ENCODE measurements around the gene PRKAG2.

PRKAG2 gene

GRCh38 chr7:151795168-151795811, 81.6 kb downstream of the PRKAG2 start:
- Mint-ChIP-seq H3K36me3 (no peaks in the 10 kb centered on the region), H3K27ac (peak overlapping the region; percentile 17), H3K4me3 (no peak overlapping the region), H3K27me3 (no peaks in the 10 kb centered on the region), H3K9me3 (no peaks in the 10 kb centered on the region), H3K4me1 (peaks cover 5% of the 10 kb centered on the region)

- Mint-ChIP-seq H3K4me1 (peaks cover 11% of the 10 kb centered on the region), H3K27ac (no peak overlapping the region)
These were observed 82.3 kb downstream of the PRKAG2 start for GRCh38 chr7:151794508-151795167.

GRCh38 chr7:151793991-151794507, 82.9 kb downstream of the PRKAG2 start:
- Mint-ChIP-seq H3K27me3 (no peaks in the 10 kb centered on the region), H3K9me3 (no peaks in the 10 kb centered on the region), H3K27ac (no peak overlapping the region), H3K4me3 (no peak overlapping the region), H3K4me1 (peaks cover 16% of the 10 kb centered on the region), H3K36me3 (no peaks in the 10 kb centered on the region)

More at GRCh38 chr7:151794508-151795167, 82.3 kb downstream of the PRKAG2 start:
- Mint-ChIP-seq H3K36me3 (no peaks in the 10 kb centered on the region), H3K9me3 (no peaks in the 10 kb centered on the region), H3K27me3 (no peaks in the 10 kb centered on the region), H3K4me3 (no peak overlapping the region)

GRCh38 chr7:151793531-151793951, 83.4 kb downstream of the PRKAG2 start:
- Mint-ChIP-seq H3K9me3 (no peaks in the 10 kb centered on the region), H3K27ac (no peak overlapping the region), H3K4me1 (peaks cover 21% of the 10 kb centered on the region), H3K4me3 (no peak overlapping the region), H3K36me3 (no peaks in the 10 kb centered on the region), H3K27me3 (no peaks in the 10 kb centered on the region)

- H3K27me3 Mint-ChIP-seq, result no peaks in the 10 kb centered on the region
- no peaks in the 10 kb centered on the region for H3K36me3 Mint-ChIP-seq
- H3K4me3 Mint-ChIP-seq, result no peak overlapping the region
- H3K27ac Mint-ChIP-seq, result no peak overlapping the region
- H3K4me1 Mint-ChIP-seq, result peaks cover 26% of the 10 kb centered on the region
- H3K9me3 Mint-ChIP-seq, result no peaks in the 10 kb centered on the region
These were observed 84.3 kb downstream of the PRKAG2 start for GRCh38 chr7:151792636-151793035.

- H3K27ac Mint-ChIP-seq, result no peak overlapping the region
- no peaks in the 10 kb centered on the region for H3K9me3 Mint-ChIP-seq
- no peak overlapping the region for H3K4me3 Mint-ChIP-seq
- no peaks in the 10 kb centered on the region for H3K27me3 Mint-ChIP-seq
- peaks cover 23% of the 10 kb centered on the region for H3K4me1 Mint-ChIP-seq
- no peaks in the 10 kb centered on the region for H3K36me3 Mint-ChIP-seq
These were observed 84.8 kb downstream of the PRKAG2 start for GRCh38 chr7:151792086-151792485.

- H3K27me3 Mint-ChIP-seq, result no peaks in the 10 kb centered on the region
- no peaks in the 10 kb centered on the region for H3K9me3 Mint-ChIP-seq
These were observed 85.9 kb downstream of the PRKAG2 start for GRCh38 chr7:151790830-151791620.

GRCh38 chr7:151790095-151790829, 86.7 kb downstream of the PRKAG2 start:
- no peaks in the 10 kb centered on the region for H3K36me3 Mint-ChIP-seq
- no peak overlapping the region for H3K4me3 Mint-ChIP-seq
- H3K4me1 Mint-ChIP-seq, result peaks cover 23% of the 10 kb centered on the region
- no peaks in the 10 kb centered on the region for H3K9me3 Mint-ChIP-seq
- H3K27me3 Mint-ChIP-seq, result no peaks in the 10 kb centered on the region
- H3K27ac Mint-ChIP-seq, result no peak overlapping the region

More at GRCh38 chr7:151790830-151791620, 85.9 kb downstream of the PRKAG2 start:
- no peaks in the 10 kb centered on the region for H3K36me3 Mint-ChIP-seq
- peaks cover 23% of the 10 kb centered on the region for H3K4me1 Mint-ChIP-seq
- no peak overlapping the region for H3K4me3 Mint-ChIP-seq
- no peak overlapping the region for H3K27ac Mint-ChIP-seq

GRCh38 chr7:151789380-151789947, 87.5 kb downstream of the PRKAG2 start:
- Mint-ChIP-seq H3K9me3 (no peaks in the 10 kb centered on the region), H3K36me3 (no peaks in the 10 kb centered on the region), H3K4me3 (no peak overlapping the region), H3K27ac (no peak overlapping the region), H3K4me1 (peaks cover 23% of the 10 kb centered on the region), H3K27me3 (no peaks in the 10 kb centered on the region)

- Mint-ChIP-seq H3K4me3 (no peak overlapping the region), H3K36me3 (no peaks in the 10 kb centered on the region), H3K9me3 (no peaks in the 10 kb centered on the region), H3K4me1 (peaks cover 27% of the 10 kb centered on the region), H3K27me3 (no peaks in the 10 kb centered on the region), H3K27ac (no peak overlapping the region)
These were observed 89.6 kb downstream of the PRKAG2 start for GRCh38 chr7:151787348-151787747.

- Mint-ChIP-seq H3K36me3 (no peaks in the 10 kb centered on the region), H3K4me1 (peaks cover 27% of the 10 kb centered on the region)
These were observed 90.0 kb downstream of the PRKAG2 start for GRCh38 chr7:151786936-151787335.

GRCh38 chr7:151786241-151786640, 90.7 kb downstream of the PRKAG2 start:
- Mint-ChIP-seq H3K27ac (no peak overlapping the region), H3K4me3 (no peak overlapping the region), H3K9me3 (no peaks in the 10 kb centered on the region), H3K36me3 (no peaks in the 10 kb centered on the region), H3K27me3 (no peaks in the 10 kb centered on the region), H3K4me1 (peaks cover 27% of the 10 kb centered on the region)

More at GRCh38 chr7:151786936-151787335, 90.0 kb downstream of the PRKAG2 start:
- H3K27me3 Mint-ChIP-seq, result no peaks in the 10 kb centered on the region
- no peak overlapping the region for H3K27ac Mint-ChIP-seq
- no peaks in the 10 kb centered on the region for H3K9me3 Mint-ChIP-seq
- H3K4me3 Mint-ChIP-seq, result no peak overlapping the region

- H3K27me3 Mint-ChIP-seq, result no peaks in the 10 kb centered on the region
- peak overlapping the region; percentile 74 for H3K27ac Mint-ChIP-seq
These were observed 91.3 kb downstream of the PRKAG2 start for GRCh38 chr7:151785681-151785965.

GRCh38 chr7:151784853-151785680, 91.8 kb downstream of the PRKAG2 start:
- Mint-ChIP-seq H3K4me1 (peaks cover 23% of the 10 kb centered on the region), H3K27me3 (no peaks in the 10 kb centered on the region), H3K27ac (no peak overlapping the region), H3K36me3 (no peaks in the 10 kb centered on the region), H3K9me3 (no peaks in the 10 kb centered on the region), H3K4me3 (no peak overlapping the region)

More at GRCh38 chr7:151785681-151785965, 91.3 kb downstream of the PRKAG2 start:
- Mint-ChIP-seq H3K36me3 (no peaks in the 10 kb centered on the region), H3K4me3 (no peak overlapping the region), H3K9me3 (no peaks in the 10 kb centered on the region), H3K4me1 (peaks cover 27% of the 10 kb centered on the region)

Measured in activated naive CD4-positive, alpha-beta T cell treated with anti-CD3 and anti-CD28 coated beads, Interleukin-2, amount 50 U/mL, for 24 hours (primary cell).